Upper lobe of left lung (tissue), 6 donors: ENCODE data around the gene FOSL2. TPM values are rescaled to one million over a fixed set of nuclear protein-coding genes. Genes with fewer than 3 reads are reported as not detected.

Source experiments
- ATAC-seq, 2 donors: fragments of 200-7000 bp; cut with Tn5 transposase; one replicate each; pipeline ENCODE4 v1.9.1; 2022; ENCODE audit warnings: mild to moderate bottlenecking in 2 of 2, moderate library complexity in 2 of 2; ENCODE audit not compliant: low FRiP score in 2 of 2
- DNase-seq, 2 donors: peaks; one replicate each; pipeline ENCODE4 v3.0.0-alpha.2; 2019 to 2020
- H3K27ac ChIP-seq, 4 donors: fragments of 200-600 bp; sonication (generic); one replicate each; pipeline ENCODE4 v1.5.1; 2016 to 2019
- H3K27me3 ChIP-seq, 4 donors: fragments of 200-600 bp; sonication (generic); one replicate each; pipeline ENCODE4 v1.5.1; 2017 to 2019
- H3K36me3 ChIP-seq, 4 donors: fragments of 200-600 bp; sonication (generic); one replicate each; pipeline ENCODE4 v1.5.1; 2016 to 2019
- H3K4me1 ChIP-seq, 4 donors: fragments of 200-600 bp; sonication (generic); one replicate each; pipeline ENCODE4 v1.5.1; 2018 to 2019
- H3K4me3 ChIP-seq, 4 donors: fragments of 200-600 bp; sonication (generic); one replicate each; pipeline ENCODE4 v1.5.1; 2017 to 2019; ENCODE audit warnings: mild to moderate bottlenecking in 2 of 4, moderate library complexity in 1 of 4
- H3K9me3 ChIP-seq, 4 donors: fragments of 200-600 bp; sonication (generic); one replicate each; pipeline ENCODE4 v1.5.1; 2018 to 2019
- EP300 ChIP-seq, 4 donors: sonication (generic); formaldehyde crosslinking; IDR thresholded peaks; one replicate each; pipeline ENCODE4 v1.5.1; 2017; ENCODE audit warnings: antibody characterized with exemption in 4 of 4, control low read depth in 2 of 4
- POLR2A ChIP-seq, 4 donors: fragments of 450-650 bp; IDR thresholded peaks; one replicate each; pipeline ENCODE4 v1.5.1; 2016 to 2017; ENCODE audit warnings: antibody characterized with exemption in 4 of 4, mild to moderate bottlenecking in 2 of 4
- POLR2AphosphoS5 ChIP-seq, 2 donors: sonication (generic); formaldehyde crosslinking; IDR thresholded peaks; one replicate each; pipeline ENCODE4 v1.5.1; 2017; ENCODE audit warnings: antibody characterized with exemption in 2 of 2
- WGBS, 2 donors: methylation state at CpG; one replicate each; pipeline ENCODE4 v1.1.5; 2017 to 2018; 5-methylcytosine and 5-hydroxymethylcytosine counted together
- total RNA-seq, 6 donors: library from RNA; depleted of rRNA in 4 of 6; stranded (reverse); fragments of >200 nt in 4 of 6; gene quantifications; one replicate each; pipeline versions ENCODE4 v1.1.0 to v1.2.1, GENCODE V29; 2016 to 2021
- TF ChIP-seq, protein P1 (sequence below), 6 experiments: fragments of 450-650 bp in 4 of 6; fragments of 200-600 bp in 2 of 6; sonication (generic) in 2 of 6; IDR thresholded peaks; one replicate each; pipeline ENCODE4 v1.5.1; 2016 to 2019; ENCODE audit warnings: antibody characterized with exemption in 6 of 6
- donor health status: DM: no; HTN: no; CAD: no; lungs with moderate emphysema.
- donor health status: DM: no; HTN: yes; CAD: no; lungs with severe emphysema.

FOSL2 gene
- total RNA-seq, 6 donors from 2014 or later = 71.0 to 137 (median 91.0) TPM

DNA sequence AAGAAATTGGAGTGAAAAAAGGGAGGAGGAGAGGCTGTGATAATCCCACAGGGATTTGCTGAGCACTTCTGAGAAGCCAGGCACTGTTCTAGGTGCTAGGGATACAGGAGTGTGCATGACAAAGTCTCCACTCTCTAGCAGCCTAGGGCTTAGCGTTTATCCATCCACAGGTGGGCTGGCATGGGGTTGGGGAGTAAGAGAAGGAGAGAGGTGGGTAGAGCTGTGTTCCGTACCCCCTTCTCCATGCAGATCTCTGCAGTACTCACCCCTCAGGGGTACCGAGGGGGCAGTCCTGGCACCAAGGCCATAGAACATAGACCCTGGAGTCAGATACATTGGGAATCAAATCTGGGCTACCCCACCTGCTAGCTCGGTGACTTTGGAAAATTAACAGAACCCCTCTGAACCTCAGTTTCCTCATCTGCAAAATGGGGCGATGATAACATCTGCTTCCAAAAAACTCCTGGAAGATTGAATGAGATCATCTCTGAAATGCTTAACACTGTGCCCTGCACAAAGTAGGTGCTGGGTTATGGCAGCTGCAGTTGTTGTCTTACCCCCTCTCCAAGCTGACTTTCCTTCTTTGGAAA lies 18.6 kb downstream of the FOSL2 start:
- Histone ChIP-seq H3K36me3 (peaks cover 69 to 100% (median 94%) of the 10 kb centered on the region in 4 donors), H3K4me3 (no peak overlapping the region), H3K4me1 (peaks cover 27 to 41% (median 33%) of the 10 kb centered on the region in 4 donors), H3K27ac (peak overlapping the region; percentile 8 to 70 (median 46)), H3K27me3 (no peaks in the 10 kb centered on the region), H3K9me3 (no peaks in the 10 kb centered on the region)
- no peak for ATAC-seq
- WGBS, 2 donors = 90 to 95% methylated on average over 3 to 5 of the region's 5 CpGs
- TF ChIP-seq POLR2A (IDR thresholded peaks at IDR 0.05) (no peak), EP300 (IDR thresholded peaks at IDR 0.05) (no peak), POLR2AphosphoS5 (IDR thresholded peaks at IDR 0.05) (no peak)
- TF ChIP-seq, protein P1, sequence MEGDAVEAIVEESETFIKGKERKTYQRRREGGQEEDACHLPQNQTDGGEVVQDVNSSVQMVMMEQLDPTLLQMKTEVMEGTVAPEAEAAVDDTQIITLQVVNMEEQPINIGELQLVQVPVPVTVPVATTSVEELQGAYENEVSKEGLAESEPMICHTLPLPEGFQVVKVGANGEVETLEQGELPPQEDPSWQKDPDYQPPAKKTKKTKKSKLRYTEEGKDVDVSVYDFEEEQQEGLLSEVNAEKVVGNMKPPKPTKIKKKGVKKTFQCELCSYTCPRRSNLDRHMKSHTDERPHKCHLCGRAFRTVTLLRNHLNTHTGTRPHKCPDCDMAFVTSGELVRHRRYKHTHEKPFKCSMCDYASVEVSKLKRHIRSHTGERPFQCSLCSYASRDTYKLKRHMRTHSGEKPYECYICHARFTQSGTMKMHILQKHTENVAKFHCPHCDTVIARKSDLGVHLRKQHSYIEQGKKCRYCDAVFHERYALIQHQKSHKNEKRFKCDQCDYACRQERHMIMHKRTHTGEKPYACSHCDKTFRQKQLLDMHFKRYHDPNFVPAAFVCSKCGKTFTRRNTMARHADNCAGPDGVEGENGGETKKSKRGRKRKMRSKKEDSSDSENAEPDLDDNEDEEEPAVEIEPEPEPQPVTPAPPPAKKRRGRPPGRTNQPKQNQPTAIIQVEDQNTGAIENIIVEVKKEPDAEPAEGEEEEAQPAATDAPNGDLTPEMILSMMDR (IDR thresholded peaks at IDR 0.05) = no peak
- no peak for DNase-seq

DNA sequence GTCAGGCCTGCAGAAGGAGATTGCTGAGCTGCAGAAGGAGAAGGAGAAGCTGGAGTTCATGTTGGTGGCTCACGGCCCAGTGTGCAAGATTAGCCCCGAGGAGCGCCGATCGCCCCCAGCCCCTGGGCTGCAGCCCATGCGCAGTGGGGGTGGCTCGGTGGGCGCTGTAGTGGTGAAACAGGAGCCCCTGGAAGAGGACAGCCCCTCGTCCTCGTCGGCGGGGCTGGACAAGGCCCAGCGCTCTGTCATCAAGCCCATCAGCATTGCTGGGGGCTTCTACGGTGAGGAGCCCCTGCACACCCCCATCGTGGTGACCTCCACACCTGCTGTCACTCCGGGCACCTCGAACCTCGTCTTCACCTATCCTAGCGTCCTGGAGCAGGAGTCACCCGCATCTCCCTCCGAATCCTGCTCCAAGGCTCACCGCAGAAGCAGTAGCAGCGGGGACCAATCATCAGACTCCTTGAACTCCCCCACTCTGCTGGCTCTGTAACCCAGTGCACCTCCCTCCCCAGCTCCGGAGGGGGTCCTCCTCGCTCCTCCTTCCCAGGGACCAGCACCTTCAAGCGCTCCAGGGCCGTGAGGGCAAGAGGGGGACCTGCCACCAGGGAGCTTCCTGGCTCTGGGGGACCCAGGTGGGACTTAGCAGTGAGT lies 19.4 kb downstream of the FOSL2 start:
- 96% methylated on average over 24 to 27 of the region's 27 CpGs for WGBS, 2 donors
- DNase-seq (peak in 1 of 2 donors; percentile 74), ATAC-seq (no peak)
- Histone ChIP-seq H3K27me3 (no peaks in the 10 kb centered on the region), H3K27ac (peak overlapping the region in 1 of 4 donors; percentile 6), H3K4me1 (peaks cover 19 to 33% (median 25%) of the 10 kb centered on the region in 4 donors), H3K36me3 (peaks cover 65 to 100% (median 86%) of the 10 kb centered on the region in 4 donors), H3K4me3 (no peak overlapping the region), H3K9me3 (no peaks in the 10 kb centered on the region)
- TF ChIP-seq POLR2A (IDR thresholded peaks at IDR 0.05) (no peak), POLR2AphosphoS5 (IDR thresholded peaks at IDR 0.05) (no peak), EP300 (IDR thresholded peaks at IDR 0.05) (no peak)
- TF ChIP-seq, protein P1 (IDR thresholded peaks at IDR 0.05) = no peak

- DNase-seq (no peak), ATAC-seq (no peak)
- peaks cover 60 to 100% (median 80%) of the 10 kb centered on the region in 4 donors for H3K36me3 ChIP-seq
- no peaks in the 10 kb centered on the region for H3K9me3 ChIP-seq
- peaks cover 13 to 27% (median 20%) of the 10 kb centered on the region in 4 donors for H3K4me1 ChIP-seq
- TF ChIP-seq EP300 (IDR thresholded peaks at IDR 0.05) (no peak), POLR2A (IDR thresholded peaks at IDR 0.05) (no peak), POLR2AphosphoS5 (IDR thresholded peaks at IDR 0.05) (no peak)
- TF ChIP-seq, protein P1 (IDR thresholded peaks at IDR 0.05) = no peak
- WGBS, 2 donors = 88 to 93% methylated on average over 6 of the region's 6 CpGs
- no peaks in the 10 kb centered on the region for H3K27me3 ChIP-seq
- peak overlapping the region in 1 of 4 donors; percentile 9 for H3K27ac ChIP-seq
- H3K4me3 ChIP-seq = no peak overlapping the region
Observed at GRCh38 chr2:28412625-28413151, 20.0 kb downstream of the FOSL2 start.

DNA sequence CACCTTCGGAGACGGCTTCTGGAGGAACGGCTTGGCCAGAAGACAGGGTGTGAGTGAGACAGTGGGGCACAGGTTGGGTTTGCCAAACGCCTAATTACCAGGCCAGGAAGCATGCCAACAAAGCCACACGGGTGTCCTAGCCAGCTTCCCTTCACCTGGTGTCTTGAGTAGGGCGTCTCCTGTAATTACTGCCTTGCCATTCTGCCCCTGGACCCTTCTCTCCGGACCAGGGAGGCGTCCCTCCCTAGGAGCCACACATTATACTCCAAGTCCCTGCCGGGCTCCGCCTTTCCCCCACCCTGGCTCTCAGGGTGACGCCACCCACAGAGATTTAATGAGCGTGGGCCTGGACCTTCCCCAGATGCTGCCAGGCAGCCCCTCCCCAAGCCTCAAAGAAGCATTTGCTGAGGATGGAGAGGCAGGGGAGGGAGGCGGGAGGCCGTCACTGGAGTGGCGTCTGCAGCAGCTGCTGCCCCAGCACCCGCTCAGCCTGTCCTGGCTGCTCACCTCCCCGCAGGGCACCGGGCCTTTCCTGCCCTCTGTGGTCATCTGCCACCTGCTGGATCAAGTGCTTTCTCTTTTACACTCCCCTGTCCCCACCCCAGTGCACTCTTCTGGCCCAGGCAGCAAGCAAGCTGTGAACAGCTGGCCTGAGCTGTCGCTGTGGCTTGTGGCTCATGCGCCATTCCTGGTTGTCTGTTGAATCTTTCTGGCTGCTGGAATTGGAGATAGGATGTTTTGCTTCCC lies 20.7 kb downstream of the FOSL2 start:
- peaks cover 11 to 23% (median 14%) of the 10 kb centered on the region in 4 donors for H3K4me1 ChIP-seq
- ATAC-seq (peak; percentile 24 to 44), DNase-seq (peak in 1 of 2 donors; percentile 58)
- no peaks in the 10 kb centered on the region for H3K9me3 ChIP-seq
- H3K27me3 ChIP-seq = no peaks in the 10 kb centered on the region
- 85 to 91% methylated on average over 12 to 20 of the region's 20 CpGs for WGBS, 2 donors
- H3K36me3 ChIP-seq = peaks cover 56 to 100% (median 74%) of the 10 kb centered on the region in 4 donors
- H3K4me3 ChIP-seq = no peak overlapping the region
- TF ChIP-seq POLR2A (IDR thresholded peaks at IDR 0.05) (no peak), EP300 (IDR thresholded peaks at IDR 0.05) (no peak), POLR2AphosphoS5 (IDR thresholded peaks at IDR 0.05) (peak; percentile 64 to 76)
- TF ChIP-seq, protein P1 (IDR thresholded peaks at IDR 0.05) = peak in 4 of 6 experiments; percentile 5 to 21 (median 11)
- peak overlapping the region in 2 of 4 donors; percentile 9 to 14 for H3K27ac ChIP-seq
